Fibroblast of pulmonary artery (primary cell): ENCODE data around the gene LSM14B.

Source experiments
- DNase-seq: peaks from one replicate; pipeline ENCODE4 v3.0.0-alpha.2; 2010; ENCODE audit warnings: low read depth
- H3K4me3 ChIP-seq: replicated peaks from 2 replicates; pipeline ENCODE4 v1.5.1; 2011; ENCODE audit warnings: low read depth, mild to moderate bottlenecking, control low read depth, low read length, moderate library complexity
- TF ChIP-seq, protein P1 (sequence below): IDR thresholded peaks from 2 replicates; pipeline ENCODE4 v1.5.1; 2011; ENCODE audit warnings: mild to moderate bottlenecking, control low read depth, low read length, inconsistent platforms; ENCODE audit errors: missing control alignments

The LSM14B gene

DNA sequence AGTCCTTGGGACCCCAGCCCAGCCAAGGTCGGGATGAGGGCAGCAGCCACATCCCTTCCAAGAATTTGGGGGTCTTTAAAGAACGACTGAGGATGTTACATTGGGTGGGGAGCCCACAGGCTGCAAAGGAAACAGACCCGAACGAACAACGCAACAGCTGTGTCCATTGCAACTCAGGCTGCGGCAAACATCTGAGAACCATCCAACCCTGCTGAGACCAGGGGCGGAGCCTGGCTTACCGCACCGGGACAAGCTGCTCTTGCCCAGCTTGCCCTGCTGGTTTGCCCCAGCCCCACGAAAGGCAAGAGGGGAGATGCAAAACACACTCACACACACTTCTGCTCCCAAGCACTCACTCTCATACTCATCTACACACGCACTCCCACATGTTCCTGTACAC is 35.0 kb upstream of the LSM14B start:
- H3K4me3 ChIP-seq = no peak overlapping the region
- TF ChIP-seq, protein P1, sequence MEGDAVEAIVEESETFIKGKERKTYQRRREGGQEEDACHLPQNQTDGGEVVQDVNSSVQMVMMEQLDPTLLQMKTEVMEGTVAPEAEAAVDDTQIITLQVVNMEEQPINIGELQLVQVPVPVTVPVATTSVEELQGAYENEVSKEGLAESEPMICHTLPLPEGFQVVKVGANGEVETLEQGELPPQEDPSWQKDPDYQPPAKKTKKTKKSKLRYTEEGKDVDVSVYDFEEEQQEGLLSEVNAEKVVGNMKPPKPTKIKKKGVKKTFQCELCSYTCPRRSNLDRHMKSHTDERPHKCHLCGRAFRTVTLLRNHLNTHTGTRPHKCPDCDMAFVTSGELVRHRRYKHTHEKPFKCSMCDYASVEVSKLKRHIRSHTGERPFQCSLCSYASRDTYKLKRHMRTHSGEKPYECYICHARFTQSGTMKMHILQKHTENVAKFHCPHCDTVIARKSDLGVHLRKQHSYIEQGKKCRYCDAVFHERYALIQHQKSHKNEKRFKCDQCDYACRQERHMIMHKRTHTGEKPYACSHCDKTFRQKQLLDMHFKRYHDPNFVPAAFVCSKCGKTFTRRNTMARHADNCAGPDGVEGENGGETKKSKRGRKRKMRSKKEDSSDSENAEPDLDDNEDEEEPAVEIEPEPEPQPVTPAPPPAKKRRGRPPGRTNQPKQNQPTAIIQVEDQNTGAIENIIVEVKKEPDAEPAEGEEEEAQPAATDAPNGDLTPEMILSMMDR = no peak
- DNase-seq = no peak

DNA sequence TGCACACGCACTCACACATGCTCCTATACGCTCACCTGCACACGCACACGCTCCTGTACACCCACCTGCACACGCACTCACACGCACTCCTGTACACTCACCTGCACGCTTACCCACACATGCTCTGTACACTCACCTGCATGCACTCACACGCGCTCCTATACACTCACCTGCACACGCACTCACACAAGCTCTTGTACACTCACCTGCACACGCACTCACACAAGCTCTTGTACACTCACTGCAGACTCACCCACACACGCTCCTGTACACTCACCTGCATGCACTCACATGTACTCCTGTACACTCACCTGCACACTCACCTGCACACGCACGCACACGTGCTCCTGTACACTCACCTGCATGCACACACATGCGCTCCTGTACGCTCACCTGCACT is 34.6 kb upstream of the LSM14B start:
- no peak overlapping the region for H3K4me3 ChIP-seq
- TF ChIP-seq, protein P1 = no peak
- DNase-seq = no peak

DNA sequence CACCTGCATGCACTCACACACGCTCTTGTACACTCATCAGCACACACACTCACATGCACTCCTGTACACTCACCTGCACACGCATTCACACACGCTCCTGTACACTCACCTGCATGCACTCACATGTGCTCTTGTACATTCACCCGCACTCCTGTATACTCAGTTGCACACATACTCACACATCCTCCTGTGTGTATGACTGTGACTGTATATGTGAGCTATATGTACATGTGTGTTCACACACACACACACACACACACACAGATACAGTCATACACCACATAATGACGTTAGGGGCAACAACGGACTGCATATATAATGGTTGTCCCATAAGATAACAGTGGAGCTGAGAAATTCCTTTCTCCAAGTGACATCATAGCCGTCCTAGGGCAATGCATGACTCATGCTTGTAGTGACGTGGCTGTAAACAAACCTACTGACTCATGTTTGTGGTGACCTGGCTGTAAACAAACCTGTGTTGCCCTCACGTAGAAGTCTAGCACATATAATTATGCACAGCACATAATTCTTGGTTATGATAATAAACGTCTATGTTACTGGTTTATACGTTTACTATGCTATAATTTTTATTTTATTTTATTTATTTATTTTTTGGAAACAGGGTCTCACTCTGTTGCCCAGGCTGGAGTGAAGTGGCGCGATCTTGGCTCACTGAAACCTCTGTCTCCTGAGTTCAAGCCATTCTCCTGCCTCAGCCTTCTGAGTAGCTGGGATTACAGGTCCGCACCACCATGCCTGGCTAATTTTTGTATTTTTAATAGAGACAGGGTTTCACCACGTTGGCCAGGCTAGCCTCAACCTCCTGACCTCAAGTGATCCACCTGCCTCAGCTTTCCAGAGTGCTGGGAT is 33.8 kb upstream of the LSM14B start:
- no peak overlapping the region for H3K4me3 ChIP-seq
- DNase-seq = peak; percentile 92
- TF ChIP-seq, protein P1 = no peak

DNA sequence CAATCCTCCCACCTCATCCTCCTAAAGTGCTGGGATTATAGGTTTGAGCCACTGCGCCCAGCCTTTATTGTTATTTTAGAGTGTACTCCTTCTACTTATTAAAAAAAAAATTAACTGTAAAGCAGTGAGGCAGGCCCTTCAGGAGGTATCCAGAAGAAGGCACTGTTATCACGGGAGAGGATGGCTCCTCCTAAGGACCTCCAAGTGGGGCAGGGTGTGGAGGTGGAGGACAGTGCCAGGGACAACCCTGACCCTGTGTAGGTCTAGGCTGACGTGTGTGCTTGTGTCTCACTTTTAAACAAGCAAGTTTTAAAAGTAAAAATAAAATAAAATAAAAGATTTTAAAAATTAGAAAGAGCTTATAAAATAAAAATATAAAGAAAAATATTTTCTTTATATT is 32.9 kb upstream of the LSM14B start:
- TF ChIP-seq, protein P1 = no peak
- DNase-seq = no peak
- H3K4me3 ChIP-seq = no peak overlapping the region

DNA sequence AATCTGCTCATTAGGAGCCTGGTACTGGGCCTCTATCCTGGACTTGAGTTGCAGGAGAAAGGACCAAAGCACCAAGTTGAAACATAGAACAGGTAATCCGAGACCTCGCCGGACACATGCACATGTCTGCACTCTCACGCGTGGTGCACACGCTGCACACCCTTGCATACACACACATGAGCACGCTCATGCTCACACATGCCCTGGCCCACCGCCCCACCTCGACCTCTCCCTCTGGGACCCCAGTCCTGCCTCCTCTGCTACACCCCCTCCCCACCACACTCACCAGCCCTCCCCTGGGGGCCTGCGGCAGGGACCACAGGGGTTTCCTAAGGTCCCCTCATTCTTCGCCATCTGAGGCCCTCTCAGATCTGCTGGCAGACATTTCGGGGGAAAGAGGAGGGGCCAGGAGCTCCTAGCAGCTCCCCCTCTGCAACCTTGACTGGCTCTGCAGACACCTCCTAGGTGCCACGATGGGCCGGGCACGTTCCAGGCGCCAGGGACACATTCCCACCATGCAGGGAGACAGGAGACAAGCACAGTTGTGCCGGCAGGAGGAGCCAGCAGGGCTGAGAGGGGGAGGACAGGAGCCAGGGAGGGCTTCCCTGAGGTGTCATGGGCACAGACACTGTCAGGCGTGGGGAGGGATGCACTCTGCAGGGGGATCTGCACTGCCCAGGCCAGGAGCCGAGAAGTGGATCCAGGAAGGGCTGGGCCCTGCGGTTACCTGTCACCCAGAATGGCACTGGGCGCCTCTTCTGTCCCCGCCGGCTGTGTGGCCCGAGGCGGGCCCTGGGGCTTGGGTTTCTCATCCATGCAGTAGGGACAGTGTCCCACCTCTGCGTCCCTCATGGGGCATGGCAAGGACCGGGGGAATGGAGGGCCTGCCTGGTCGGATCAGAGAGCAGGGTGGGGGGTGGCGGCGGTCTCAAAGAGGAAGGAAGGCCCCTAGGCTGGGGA is 25.6 kb upstream of the LSM14B start:
- TF ChIP-seq, protein P1 = no peak
- no peak overlapping the region for H3K4me3 ChIP-seq
- no peak for DNase-seq

DNA sequence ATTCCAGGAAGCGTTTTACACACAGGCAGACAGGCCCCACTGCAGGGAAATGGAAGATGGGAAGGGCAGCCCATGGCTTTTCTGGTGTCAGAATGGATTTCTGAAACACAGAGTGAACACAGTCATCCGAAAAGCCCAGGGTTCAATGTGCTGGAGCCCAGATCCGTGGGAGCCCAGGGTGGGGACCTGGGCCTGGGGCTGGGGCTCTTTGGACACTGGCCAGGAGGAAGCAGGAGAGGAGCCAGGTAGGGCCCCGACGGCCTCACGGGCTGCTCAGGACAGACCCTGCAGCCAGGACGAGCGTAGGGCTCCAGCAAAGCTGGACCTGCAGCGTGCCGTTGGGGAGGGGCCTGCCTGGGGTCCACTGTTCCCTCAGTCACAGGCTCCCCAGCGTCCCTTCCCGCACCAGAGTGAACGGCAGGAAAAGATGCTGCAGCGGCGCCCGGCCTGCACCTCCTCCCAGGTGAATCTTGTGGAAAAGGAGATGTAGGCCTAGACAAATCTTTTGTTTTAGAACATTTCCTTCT is 24.3 kb upstream of the LSM14B start:
- no peak for DNase-seq
- H3K4me3 ChIP-seq = no peak overlapping the region
- TF ChIP-seq, protein P1 = no peak
